ELR (cell line): ENCODE results near the gene NIT1.

Experiments used
- DNase-seq: peaks from one replicate; pipeline ENCODE4 v3.0.0-alpha.2; 2015; ENCODE audit warnings: low read depth

The NIT1 gene

DNA sequence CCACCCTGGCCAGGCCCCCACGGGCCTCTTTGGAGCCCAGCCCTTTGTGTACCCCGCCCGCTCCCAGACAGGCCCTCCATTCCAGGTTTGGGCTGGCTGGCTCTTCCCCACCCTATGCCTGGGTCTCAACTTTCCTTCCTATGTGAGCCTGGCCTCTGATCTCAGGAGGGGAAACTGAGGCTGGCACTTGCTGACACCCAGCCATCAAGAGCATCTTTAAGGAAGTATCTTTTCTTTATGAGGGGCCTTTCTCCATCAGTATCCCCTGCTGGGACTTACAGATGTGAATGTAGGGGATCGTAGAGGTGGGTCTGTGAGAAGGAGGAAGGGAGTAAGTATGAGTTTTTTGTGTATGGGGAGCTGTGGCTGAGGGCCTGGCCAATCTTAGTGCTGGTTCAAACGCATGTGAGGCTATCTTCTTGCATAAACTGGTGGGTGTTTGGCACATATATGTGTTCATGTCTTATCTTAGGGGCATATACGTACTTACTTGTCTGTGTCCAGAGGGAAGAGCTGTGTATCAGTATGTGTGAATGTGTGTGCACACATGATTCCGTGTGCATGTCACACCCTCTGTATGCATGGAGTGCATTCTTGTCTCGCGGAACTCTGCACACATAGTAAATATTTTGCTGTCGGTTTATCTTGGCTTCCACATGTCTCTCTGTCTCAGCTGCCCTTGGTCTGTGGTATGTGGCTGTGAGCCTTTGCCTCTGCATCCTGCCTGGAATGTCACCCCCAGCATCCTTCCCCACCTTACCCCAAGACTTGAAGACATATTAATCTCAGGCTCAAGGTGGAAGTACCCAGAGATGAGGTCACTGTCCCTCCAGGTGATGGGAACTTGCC is 33.9 kb upstream of the NIT1 start:
- no peak for DNase-seq

GRCh38 chr1:161084597-161084988 is 33.3 kb upstream of the NIT1 start:
- DNase-seq: no peak

- peak; percentile 61 for DNase-seq
Observed at GRCh38 chr1:161085165-161085564, 32.7 kb upstream of the NIT1 start.

- DNase-seq: no peak
Observed at GRCh38 chr1:161086457-161086856, 31.4 kb upstream of the NIT1 start.

DNA sequence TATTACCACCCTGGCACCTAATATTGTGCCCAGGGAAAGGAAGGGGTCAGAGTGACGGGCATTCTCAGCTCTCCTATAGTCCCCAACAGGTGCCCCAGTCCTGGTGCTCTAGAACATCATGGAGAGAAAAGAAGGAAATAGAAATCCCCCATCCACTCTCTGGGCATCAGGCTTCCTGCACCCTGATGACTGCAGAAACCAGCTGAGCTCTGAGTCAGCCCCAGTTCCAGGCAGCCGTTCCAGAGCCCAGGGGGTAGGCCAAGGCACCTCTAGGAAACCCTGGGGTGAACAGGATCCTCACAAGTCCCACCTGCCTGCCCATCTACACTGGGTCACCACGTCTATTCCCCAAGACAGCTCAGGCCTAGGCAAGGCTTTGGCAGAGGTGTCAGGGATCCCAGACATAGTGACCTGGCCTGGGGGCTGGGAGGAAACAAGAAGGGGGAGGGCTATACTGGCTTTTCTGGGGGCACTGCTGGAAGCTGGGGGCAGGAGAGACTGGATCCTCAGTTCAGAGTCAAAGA is 29.3 kb upstream of the NIT1 start:
- DNase-seq: peak; percentile 72

DNA sequence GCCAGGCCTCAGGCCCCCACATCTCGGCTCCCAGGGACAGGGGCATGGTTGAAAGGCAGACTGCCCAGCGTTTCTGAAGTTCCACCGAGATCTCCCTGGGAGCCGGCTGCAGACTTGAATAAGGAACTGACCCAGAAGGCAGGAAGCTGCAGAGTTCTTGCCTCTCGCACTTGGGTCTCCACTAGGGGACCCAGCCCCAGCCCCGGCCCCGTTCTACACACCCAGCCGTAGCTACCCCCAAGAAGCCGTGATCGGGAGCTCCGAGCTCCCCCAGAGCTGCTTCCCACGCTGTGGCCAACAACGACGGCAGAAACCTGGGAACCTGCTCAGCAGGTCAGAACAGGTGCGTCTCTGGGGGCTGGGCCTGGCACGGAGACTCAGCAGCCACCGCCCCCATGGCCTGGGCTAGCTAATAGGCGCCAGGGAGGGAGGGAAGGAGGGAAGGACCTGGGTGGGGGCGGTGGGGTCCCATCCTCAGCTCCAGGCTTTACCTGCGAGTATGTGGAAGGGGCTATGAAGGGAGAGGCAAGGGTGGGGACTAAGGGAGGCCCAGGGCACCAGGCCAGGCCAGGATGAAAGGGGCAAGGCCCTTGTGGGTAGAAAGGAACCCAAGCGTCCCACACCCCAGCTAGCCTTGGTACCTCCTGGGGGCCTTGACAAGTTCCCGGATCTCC is 28.5 kb upstream of the NIT1 start, which contains the start of gene NECTIN4:
NECTIN4 (minus strand) TSS at position 308 of the 674 bp plus-strand sequence; CDS start at position 46, 262 bp downstream.
- DNase-seq: no peak

DNA sequence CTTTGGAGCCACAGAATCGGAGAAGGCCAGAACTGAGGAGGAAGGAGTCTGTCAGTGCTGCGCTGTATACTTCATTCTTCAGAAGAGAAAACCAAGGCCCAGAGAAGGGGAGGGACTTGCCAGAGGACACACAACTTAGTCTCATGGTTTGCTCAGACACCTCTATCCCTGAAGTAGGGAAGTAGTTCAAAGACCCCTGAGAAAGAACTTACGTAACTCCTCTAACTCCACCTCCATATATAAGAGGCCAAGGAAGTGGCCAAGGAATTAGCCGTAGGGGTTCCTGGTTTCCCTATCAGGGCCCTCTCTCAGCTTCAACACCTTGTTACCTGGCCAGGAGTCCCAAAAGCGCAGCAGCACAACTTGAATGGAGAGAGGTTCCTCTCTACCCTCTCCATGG is 28.0 kb upstream of the NIT1 start:
- DNase-seq: no peak

- no peak for DNase-seq
Observed at GRCh38 chr1:161090617-161091016, 27.3 kb upstream of the NIT1 start.

- DNase-seq: no peak
Observed at GRCh38 chr1:161091093-161091492, 26.8 kb upstream of the NIT1 start.

GRCh38 chr1:161091796-161092507 is 26.0 kb upstream of the NIT1 start:
- no peak for DNase-seq

DNA sequence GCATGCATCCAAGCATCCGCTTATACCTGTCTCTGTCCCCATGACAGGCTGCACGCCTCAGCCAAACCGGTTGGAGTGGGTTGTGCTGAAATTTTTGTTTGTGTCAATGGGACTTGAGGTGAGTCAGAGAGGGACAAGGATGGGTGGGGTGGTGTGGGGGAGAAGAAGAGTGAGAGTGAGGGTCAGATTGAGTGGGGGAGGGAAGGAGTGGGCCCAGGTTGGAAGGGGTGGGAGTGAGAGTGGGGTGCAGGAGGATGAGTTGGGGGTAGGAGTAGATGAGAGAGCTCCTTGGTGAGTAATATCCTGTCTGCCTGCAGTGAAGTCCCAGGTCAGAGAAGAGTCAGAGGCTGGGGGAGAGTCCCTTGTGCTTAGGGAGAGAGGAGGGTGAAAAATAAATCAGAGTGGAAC is 25.3 kb upstream of the NIT1 start:
- peak; percentile 78 for DNase-seq

- no peak for DNase-seq
Observed at GRCh38 chr1:161094481-161094880, 23.4 kb upstream of the NIT1 start.

DNA sequence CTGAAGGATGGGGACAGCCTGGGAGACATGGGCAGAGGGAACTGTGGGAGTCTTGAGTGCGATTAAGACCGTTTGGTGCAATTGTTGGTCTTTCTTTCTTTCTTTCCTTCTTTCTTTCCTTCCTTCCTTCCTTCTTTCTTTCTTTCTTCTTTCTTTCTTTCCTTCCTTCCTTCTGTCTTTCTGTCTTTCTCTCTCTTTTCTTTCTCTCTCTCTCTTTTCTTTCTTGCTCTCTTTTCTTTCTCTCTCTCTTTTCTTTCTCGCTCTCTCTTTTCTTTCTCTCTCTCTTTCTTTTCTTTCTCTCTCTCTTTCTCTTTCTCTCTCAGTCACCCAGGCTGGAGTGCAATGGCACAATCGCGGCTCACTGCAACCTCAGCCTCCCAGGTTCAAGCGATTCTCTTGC is 22.7 kb upstream of the NIT1 start:
- no peak for DNase-seq

GRCh38 chr1:161096015-161096414 is 21.9 kb upstream of the NIT1 start:
- no peak for DNase-seq

- no peak for DNase-seq
Observed at GRCh38 chr1:161096530-161096929, 21.4 kb upstream of the NIT1 start.

DNA sequence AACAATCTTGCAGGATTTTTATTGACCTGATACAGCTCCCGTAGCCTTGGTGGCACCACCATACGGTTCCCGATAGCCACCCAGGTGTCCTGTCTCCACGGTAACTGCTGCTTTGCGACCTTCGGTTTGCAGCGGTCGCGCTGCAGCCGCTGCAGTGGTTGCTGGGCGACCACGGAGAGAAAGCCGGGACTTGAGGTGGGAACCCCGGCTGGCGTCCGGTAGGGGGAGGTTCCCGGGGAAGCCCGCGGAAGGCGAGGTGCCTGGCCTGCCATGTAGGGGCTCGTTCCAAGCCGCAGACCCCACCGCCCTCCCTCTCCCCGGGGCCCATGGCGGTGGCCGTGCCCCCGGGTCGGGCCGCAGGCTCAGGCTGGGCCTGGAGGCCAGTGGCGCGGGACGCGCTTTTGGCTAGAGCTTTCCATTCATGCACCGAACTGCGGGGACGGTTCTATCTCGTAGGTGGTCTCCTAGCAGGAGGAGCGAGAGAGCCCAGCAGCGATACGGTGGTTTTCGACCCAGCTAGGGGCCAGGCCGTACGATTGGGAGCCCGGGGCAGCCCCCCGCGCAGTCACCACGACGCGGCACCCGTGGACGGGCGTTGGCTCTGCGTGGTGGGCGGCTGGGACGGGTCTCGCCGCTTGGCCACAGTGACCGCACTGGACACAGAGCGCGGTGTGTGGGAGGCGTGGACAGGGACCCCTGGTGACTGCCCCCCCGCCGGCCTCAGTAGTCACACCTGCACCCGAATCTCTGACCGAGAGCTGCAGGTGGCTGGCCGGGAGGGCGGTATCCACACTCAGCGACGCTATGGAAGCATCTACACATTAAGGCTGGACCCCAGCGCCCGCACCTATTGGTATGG is 19.5 kb upstream of the NIT1 start, which contains the start of gene KLHDC9:
KLHDC9 (plus strand) TSS at position 152 of the 859 bp plus-strand sequence; CDS start at position 327, 175 bp downstream.
- peak; percentile 89 for DNase-seq

GRCh38 chr1:161099090-161099802 is 18.7 kb upstream of the NIT1 start:
- DNase-seq: no peak

- DNase-seq: no peak
Observed at GRCh38 chr1:161100556-161100955, 17.3 kb upstream of the NIT1 start.

DNA sequence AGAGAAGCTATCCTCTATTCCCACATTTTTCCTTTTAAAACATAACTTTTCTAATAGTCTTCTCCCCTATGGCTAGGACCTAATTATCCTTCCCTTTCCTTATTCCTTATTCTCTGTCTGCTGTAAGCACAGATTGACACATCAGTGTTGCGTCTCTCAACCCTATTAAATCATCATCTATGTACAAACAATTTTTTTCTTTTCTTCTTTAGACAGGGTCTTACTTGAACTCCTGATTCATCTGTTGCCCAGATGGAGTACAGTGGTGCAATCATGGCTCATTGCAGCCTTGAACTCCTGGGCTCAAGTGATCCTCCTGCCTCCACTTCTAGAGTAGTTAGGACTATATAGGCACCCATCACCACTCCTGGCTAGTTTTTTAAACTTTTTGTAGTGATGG is 11.5 kb upstream of the NIT1 start:
- no peak for DNase-seq

DNA sequence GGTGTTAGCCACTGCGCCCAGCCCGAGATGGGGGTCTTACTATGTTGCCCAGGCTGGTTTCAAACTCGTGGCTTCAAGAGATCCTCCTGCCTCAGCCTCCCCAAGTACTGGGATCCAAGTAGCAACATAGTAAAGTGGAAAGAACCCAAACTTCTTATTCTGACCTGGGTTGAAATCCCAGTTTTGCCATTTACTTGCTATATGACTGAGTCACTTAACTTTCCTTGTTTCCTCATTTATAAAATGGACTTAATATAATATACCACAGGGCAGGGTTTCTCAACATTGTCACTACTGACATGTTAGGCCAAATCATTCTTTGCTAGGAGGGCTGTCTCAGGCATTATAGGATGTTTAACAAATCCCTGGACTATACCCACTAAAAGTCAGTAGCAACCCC is 6.8 kb upstream of the NIT1 start:
- no peak for DNase-seq

GRCh38 chr1:161111527-161111926 is 6.4 kb upstream of the NIT1 start:
- DNase-seq: no peak
